Astrocyte of the spinal cord (primary cell): ENCODE data around the gene CHAC1.

Source experiments
- DNase-seq: peaks from one replicate; pipeline ENCODE4 v3.0.0; 2011; ENCODE audit warnings: low read depth, low spot score
- H3K4me3 ChIP-seq: 2 replicates; pipeline ENCODE4 v1.5.1; 2011; ENCODE audit warnings: low read depth, mild to moderate bottlenecking, low read length, moderate library complexity
- CTCF ChIP-seq: IDR thresholded peaks from 2 replicates; pipeline ENCODE4 v1.5.1; 2012; ENCODE audit warnings: low read depth, mild to moderate bottlenecking, low read length, inconsistent platforms
- in situ Hi-C: cut with HindIII; loops from 2 replicates; pipeline ENCODE4 v1.10.0; 2017; ENCODE audit warnings: low sequenced_read_pairs

CHAC1 gene

GRCh38 chr15:40909662-40910630 lies 43.3 kb upstream of the CHAC1 start:
- no peak for TF ChIP-seq CTCF
- in situ Hi-C loops, result no loop called here
- no peak for DNase-seq
- H3K4me3 ChIP-seq, result no peak overlapping the region

GRCh38 chr15:40911141-40911540 lies 42.1 kb upstream of the CHAC1 start:
- H3K4me3 ChIP-seq, result no peak overlapping the region
- in situ Hi-C loops, result no loop called here
- no peak for DNase-seq
- TF ChIP-seq CTCF, result no peak

- no peak overlapping the region for H3K4me3 ChIP-seq
- in situ Hi-C loops, result no loop called here
These were observed 41.6 kb upstream of the CHAC1 start for GRCh38 chr15:40911693-40912092.

DNA sequence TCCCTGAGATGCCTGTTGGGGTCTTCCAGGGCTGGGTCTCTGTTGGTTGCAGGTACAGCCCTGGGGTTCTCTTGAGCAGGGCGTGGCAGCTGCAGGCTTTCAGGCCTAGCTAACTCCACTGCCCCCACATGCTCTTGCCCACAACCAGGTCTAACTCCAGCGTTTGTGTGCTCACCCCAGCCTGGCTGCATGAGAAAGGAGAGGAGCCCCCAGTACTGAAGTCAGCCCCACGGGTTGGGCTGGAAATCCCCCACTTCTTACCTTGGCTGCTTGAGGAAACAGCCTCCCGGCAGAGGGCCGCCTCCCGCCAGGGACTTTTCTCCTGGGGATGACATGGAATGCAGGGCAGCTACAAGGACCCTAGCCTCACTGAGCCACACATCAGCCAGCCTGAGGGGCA lies 40.8 kb upstream of the CHAC1 start:
- in situ Hi-C loops, result no loop called here
- no peak for TF ChIP-seq CTCF
- no peak for DNase-seq
- no peak overlapping the region for H3K4me3 ChIP-seq

More at GRCh38 chr15:40911693-40912092, 41.6 kb upstream of the CHAC1 start:
- TF ChIP-seq CTCF, result no peak
- DNase-seq, result no peak

- DNase-seq, result no peak
- no peak for TF ChIP-seq CTCF
- in situ Hi-C loops, result no loop called here
- H3K4me3 ChIP-seq, result no peak overlapping the region
These were observed 39.3 kb upstream of the CHAC1 start for GRCh38 chr15:40914013-40914412.

- peak; percentile 2 for TF ChIP-seq CTCF
- in situ Hi-C loops, result no loop called here
- no peak overlapping the region for H3K4me3 ChIP-seq
- DNase-seq, result no peak
These were observed 38.8 kb upstream of the CHAC1 start for GRCh38 chr15:40914486-40914885.
